Pancreas (tissue), 10 donors: ENCODE measurements around the gene UFD1. TPM values are rescaled to one million over a fixed set of nuclear protein-coding genes. Genes with fewer than 3 reads are reported as not detected.
A peak's percentile ranks its signal among the peaks of the same experiment; 100 is the strongest.

Experiments
- ATAC-seq, 4 donors: fragments of 200-7000 bp; cut with Tn5 transposase; one replicate each; pipeline versions ENCODE4 v1.8.0 to v1.9.1; 2020; ENCODE audit warnings: mild to moderate bottlenecking in 4 of 4, moderate library complexity in 4 of 4
- DNase-seq, 6 donors: peaks; one replicate each; pipeline ENCODE4 v3.0.0-alpha.2; 2020
- FAIRE-seq: peaks from 2 replicates; lab custom pipeline; 2012; peaks lifted over from hg19 to GRCh38; lab: Jason Lieb, UNC
- H3K27ac ChIP-seq, 4 donors: fragments of 200-600 bp; sonication (generic); 1 replicate in 3 of 4; 2 replicates in 1 of 4; pipeline versions ENCODE4 v1.5.0 to v1.8.0; 2020
- H3K27me3 ChIP-seq, 4 donors: fragments of 200-600 bp; one replicate each; pipeline ENCODE4 v1.8.0; 2021
- H3K36me3 ChIP-seq, 3 donors: fragments of 200-600 bp; sonication (generic) in 1 of 3; one replicate each; pipeline versions ENCODE4 v1.5.0 to v1.8.0; 2020 to 2021
- H3K4me1 ChIP-seq, 3 donors: fragments of 200-600 bp; one replicate each; pipeline ENCODE4 v1.8.0; 2021
- H3K4me3 ChIP-seq, 4 donors: fragments of 200-600 bp; sonication (generic) in 2 of 4; one replicate each; pipeline versions ENCODE4 v1.5.0 to v1.8.0; 2020 to 2021
- H3K9me3 ChIP-seq, 4 donors: fragments of 200-600 bp; one replicate each; pipeline ENCODE4 v1.8.0; 2021
- CTCF ChIP-seq, 4 donors: fragments of 200-600 bp; sonication (generic) in 3 of 4; IDR thresholded peaks; one replicate each; pipeline versions ENCODE4 v1.5.0 to v1.8.0; 2021; ENCODE audit warnings: antibody characterized with exemption in 4 of 4
- WGBS, 2 donors: extraction: QIAGEN DNeasy Blood & Tissue Kit; methylation state at CpG; one replicate each; pipeline ENCODE4 v1.1.7; 2013; 5-methylcytosine and 5-hydroxymethylcytosine counted together
- intact Hi-C, 3 donors: fragments of 100-400 bp; cut with DNase I; formaldehyde crosslinking; loops; one replicate each; pipeline versions ENCODE4 v1.11.1 to v1.14.2; 2022
- polyA plus RNA-seq, 2 donors: library from polyadenylated mRNA; stranded (reverse); fragments of 200-250 nt; gene quantifications; one replicate each; pipeline ENCODE4 v1.2.3, GENCODE V29; 2013
- total RNA-seq, 6 donors: library from RNA; stranded (reverse); fragmentation: NEBNext Ultra II Directional in 4 of 6; extraction: Animal tissue kit (Norgen Biotek cat#: 25700) in 4 of 6; gene quantifications; one replicate each; pipeline versions ENCODE4 v1.2.1 to v1.2.4, GENCODE V29; 2021 to 2023
- donor health status: healthy with polysubstance abuse.
- donor health status: DM: no; HTN: no; CAD: no; lungs with moderate emphysema.
- donor health status: DM: no; HTN: no; CAD: no.
- donor health status: control.
- donor health status: control.
- donor health status: Bipolar disorder and iron deficiency.
- donor health status: DM: yes; HTN: yes; CAD: no.
- donor health status: DM: no; HTN: no; CAD: no.
- donor health status: DM: no; HTN: no; CAD: no.
- donor health status: DM: yes; HTN: yes; CAD: no.

The UFD1 gene
- total and polyA plus RNA-seq, 8 donors, result 14.2 to 37.9 (median 23.5) TPM

- no peak overlapping the region for H3K27ac ChIP-seq
- H3K27me3 ChIP-seq, result no peaks in the 10 kb centered on the region
- no peak overlapping the region for H3K4me3 ChIP-seq
- FAIRE-seq (no peak), ATAC-seq (no peak), DNase-seq (no peak)
- H3K4me1 ChIP-seq, result no peaks in the 10 kb centered on the region
- WGBS, 2 donors, result 96 to 99% methylated on average over 10 of the region's 10 CpGs
- H3K9me3 ChIP-seq, result no peaks in the 10 kb centered on the region
- no peak for TF ChIP-seq CTCF (IDR thresholded peaks at IDR 0.05)
- H3K36me3 ChIP-seq, result no peaks in the 10 kb centered on the region
- intact Hi-C loops, result no loop called here
These were observed 38.1 kb upstream of the UFD1 start for GRCh38 chr22:19517171-19517500.

- intact Hi-C loops, result no loop called here
- no peaks in the 10 kb centered on the region for H3K36me3 ChIP-seq
- DNase-seq (no peak), ATAC-seq (no peak), FAIRE-seq (no peak)
- H3K4me3 ChIP-seq, result no peak overlapping the region
- TF ChIP-seq CTCF (IDR thresholded peaks at IDR 0.05), result no peak
- 93 to 97% methylated on average over 19 of the region's 19 CpGs for WGBS, 2 donors
- no peak overlapping the region for H3K27ac ChIP-seq
- no peaks in the 10 kb centered on the region for H3K4me1 ChIP-seq
- H3K27me3 ChIP-seq, result no peaks in the 10 kb centered on the region
- no peaks in the 10 kb centered on the region for H3K9me3 ChIP-seq
These were observed 37.6 kb upstream of the UFD1 start for GRCh38 chr22:19516378-19517170.

- Histone ChIP-seq H3K27me3 (no peaks in the 10 kb centered on the region), H3K27ac (no peak overlapping the region), H3K4me1 (no peaks in the 10 kb centered on the region), H3K9me3 (no peaks in the 10 kb centered on the region), H3K4me3 (no peak overlapping the region), H3K36me3 (no peaks in the 10 kb centered on the region)
- ATAC-seq, result no peak
- WGBS, 2 donors, result 92 to 93% methylated on average over 12 of the region's 12 CpGs
- no peak for TF ChIP-seq CTCF (IDR thresholded peaks at IDR 0.05)
- intact Hi-C loops, result no loop called here
- no peak for FAIRE-seq
- no peak for DNase-seq
These were observed 36.8 kb upstream of the UFD1 start for GRCh38 chr22:19515654-19516377.

- no peaks in the 10 kb centered on the region for H3K36me3 ChIP-seq
- H3K4me1 ChIP-seq, result no peaks in the 10 kb centered on the region
- H3K27ac ChIP-seq, result no peak overlapping the region
- DNase-seq (peak in 1 of 6 donors; percentile 48), ATAC-seq (peak in 2 of 4 donors; percentile 35 to 41), FAIRE-seq (no peak)
- no peaks in the 10 kb centered on the region for H3K27me3 ChIP-seq
- no peaks in the 10 kb centered on the region for H3K9me3 ChIP-seq
- 88 to 92% methylated on average over 14 of the region's 14 CpGs for WGBS, 2 donors
- no peak for TF ChIP-seq CTCF (IDR thresholded peaks at IDR 0.05)
- H3K4me3 ChIP-seq, result no peak overlapping the region
- intact Hi-C loops, result no loop called here
These were observed 36.0 kb upstream of the UFD1 start for GRCh38 chr22:19514831-19515565.
